ENCODE measurements around the gene EIF2B2.

The EIF2B2 gene

DNA sequence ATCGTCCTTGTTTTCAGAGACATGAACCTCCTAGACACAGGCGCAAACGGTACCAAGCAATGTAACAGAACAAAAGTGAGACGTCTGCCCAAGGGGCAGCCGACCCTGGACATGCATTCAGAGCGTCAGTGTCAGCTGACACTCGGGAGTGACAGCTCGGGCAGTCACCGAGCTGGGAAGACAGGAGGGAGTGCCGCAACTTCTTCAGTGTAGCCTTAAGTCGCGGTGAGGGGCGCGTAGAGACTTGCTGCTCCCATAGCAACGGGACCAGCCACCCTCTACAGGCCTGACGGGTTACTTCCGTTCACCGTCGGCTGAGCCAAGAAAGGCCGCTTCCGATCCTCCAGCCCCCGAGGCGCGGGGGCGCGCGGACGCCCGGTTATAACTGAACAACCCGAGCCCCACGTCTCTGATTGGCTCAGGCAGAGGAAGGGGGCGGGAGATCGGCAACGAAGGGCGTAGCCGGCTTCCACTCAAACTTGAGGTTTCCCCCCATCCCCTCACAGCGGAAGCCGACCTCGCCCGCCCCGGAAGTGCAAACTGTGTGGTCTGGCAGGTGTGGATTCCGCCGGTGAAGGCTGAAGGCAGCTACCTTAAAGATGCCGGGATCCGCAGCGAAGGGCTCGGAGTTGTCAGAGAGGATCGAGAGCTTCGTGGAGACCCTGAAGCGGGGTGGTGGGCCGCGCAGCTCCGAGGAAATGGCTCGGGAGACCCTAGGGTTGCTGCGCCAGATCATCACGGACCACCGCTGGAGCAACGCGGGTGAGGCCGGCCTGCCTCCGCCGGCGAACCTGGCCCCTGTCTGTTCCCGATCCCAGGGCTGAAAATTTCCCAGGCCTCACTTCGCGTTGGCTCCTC, at the start of gene EIF2B2:
TSS of gene EIF2B2 (plus strand) at position 530 of the 858 bp plus-strand sequence. CDS start at position 600, 70 bp downstream.
- DNase-seq (ENCODE audit: low read depth) = peak; percentile 88

DNA sequence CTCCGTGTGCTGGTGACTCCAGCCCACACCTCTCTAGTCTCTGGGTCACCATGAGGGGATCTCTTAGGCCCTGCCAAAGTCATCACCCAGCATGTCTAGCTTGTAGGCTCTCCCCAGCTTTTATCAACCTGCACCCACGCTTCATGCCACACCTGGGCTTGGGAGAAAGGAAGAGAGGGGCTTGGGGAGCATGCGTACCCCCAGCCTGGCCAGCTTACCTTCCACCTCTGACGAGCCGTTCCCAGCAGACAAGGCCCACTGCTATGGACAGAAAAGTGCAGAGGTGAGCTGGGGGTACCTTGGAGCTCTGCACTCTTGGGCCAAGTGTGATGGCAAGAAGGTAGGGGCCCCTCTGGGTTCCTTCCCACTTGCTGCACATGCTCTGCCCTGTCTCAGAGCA, 49.0 kb upstream of the EIF2B2 start:
- DNase-seq (ENCODE audit: low read depth) = no peak

DNA sequence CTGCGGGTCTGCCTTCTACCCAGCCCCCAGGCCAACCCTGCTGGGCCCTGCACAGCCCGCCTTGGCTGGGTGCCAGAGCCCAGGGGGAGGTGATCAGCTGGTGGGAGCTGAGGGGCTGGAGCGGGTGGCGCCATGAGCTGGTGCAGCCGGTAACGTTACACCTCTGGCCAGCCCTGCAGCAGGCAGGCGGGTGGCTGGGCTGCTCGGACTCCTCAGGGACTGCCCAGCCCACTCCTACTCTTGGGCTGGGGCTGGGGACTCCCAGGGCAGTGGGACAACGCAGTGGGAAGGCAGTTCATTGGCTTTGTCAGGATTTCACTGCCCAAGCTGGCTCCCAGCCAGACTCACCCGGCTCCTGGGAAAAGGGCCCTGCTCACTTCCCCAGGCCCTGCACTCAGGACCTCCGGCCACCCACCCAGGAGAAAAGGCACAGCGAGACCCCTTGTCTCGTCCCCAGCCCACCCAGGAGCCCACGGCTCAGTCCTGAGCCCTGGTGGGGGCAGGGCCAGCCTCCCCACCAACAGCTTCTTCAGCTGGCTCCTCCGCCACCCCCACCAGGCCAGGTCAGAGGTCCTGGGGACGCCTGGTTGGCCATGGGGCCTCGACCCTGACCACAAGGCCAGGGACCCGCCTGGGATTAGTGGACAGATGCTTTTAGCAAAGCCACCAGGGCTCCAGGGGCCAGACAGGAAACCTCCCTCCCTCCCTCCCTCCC, 48.3 kb upstream of the EIF2B2 start:
- no peak for DNase-seq (ENCODE audit: low read depth)

DNA sequence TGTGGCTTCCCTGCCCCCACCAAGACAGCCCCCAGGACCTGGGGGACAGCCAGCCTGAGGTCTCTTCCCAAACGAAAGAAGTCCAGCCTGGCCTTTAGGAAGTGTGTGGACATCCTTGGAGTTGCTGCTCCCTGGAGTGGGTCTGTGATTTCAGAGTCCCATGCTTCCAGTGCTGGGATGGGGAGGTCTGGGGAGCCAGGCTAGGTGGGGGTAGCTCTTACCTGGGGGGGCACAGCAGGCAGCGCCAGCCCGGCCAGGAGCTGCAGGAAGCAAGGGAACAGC, 47.8 kb upstream of the EIF2B2 start:
- DNase-seq (ENCODE audit: low read depth) = no peak

DNA sequence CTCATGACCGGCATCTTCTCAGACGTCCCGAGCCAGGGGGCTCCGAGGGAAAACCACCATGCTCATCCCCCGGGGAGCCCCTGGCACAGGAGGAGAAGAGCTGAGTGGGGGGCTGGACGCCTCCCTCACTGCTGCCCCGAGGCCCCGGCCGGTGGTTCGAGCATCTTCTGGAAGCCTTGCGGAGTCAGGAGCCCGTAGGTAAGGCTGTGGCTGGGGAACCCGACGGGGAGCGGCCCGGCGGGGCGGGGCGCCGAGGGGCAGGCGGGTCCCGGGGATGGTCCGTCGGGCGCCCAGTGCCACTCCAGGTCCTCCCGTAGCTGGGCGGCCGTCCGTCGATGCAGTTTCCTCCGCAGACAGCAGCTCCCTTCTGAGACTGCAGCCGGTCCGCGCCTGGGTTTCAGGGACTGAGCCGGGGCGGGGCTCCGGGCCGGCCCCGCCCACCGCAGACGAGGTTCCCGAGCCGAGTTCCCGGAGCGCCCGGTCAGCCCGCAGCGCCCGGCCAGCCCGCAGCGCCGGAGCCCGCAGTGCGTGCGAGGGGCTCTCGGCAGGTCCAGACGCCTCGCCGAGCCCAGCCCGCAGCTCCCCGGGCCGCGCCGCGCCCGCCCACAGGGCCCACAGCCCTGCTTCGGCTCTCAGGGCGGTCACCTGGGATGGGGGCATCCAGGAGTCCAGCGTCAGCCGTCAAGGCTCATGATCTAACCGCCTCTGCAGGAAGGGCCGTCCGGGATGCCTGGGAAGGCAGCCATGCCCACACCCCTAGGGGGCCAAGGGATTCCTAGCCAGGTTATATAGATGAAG, 47.3 kb upstream of the EIF2B2 start, which contains the start of gene PGF:
TSS of gene PGF (minus strand) at position 369 of the 798 bp plus-strand sequence. CDS start at position 14, 355 bp downstream.
- no peak for DNase-seq (ENCODE audit: low read depth)

DNA sequence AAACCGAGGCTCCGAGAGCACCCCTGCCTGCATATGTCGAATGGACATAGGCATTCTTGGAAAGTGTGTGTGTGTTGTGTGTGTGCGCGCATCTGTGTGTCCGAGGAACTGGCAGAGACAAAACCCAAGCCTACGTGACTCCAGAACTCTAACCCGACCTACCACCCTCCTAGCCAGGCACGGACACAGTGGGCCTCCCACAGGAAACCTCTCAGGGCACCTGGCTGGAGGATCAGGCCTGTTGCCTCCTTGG, 46.8 kb upstream of the EIF2B2 start:
- no peak for DNase-seq (ENCODE audit: low read depth)

DNA sequence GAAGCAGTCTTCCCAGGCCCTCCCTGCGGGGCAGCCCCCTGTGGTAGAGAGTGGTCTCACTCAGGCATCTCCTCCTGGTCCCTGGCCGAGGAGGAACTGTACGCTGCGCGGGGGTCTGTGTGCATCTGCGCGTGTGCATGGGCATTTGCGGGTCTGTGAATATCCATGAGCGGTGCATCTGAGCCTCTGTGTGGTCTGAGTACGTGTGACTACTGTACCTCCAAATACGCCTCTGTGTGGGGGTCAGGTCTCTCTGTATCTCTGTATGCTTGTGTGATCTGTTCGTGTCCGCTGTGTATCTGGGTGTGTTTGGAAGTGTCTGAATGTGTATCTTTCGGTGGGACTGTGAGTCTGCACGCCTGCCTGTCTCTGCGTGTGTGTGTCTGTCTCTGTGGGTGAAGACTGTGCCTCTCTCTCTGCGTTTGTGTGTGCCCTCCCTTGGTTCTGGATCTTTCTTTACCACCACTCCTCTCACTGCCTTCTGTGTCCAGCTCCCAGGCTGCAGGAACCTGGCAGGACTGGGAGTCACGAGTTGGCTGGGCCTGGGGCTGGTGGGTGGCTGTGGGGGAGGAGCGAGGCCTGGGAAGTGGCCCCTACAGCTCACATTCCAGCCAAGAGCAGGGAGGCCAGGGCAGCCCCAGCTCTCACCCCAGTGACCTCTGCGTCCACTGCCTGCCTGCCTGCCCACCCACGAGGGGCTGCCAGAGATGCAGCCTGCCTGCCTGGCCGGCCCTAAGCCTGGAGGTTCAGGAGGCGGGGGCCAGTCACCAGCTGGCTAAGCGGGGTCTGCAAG, 46.2 kb upstream of the EIF2B2 start:
- no peak for DNase-seq (ENCODE audit: low read depth)

DNA sequence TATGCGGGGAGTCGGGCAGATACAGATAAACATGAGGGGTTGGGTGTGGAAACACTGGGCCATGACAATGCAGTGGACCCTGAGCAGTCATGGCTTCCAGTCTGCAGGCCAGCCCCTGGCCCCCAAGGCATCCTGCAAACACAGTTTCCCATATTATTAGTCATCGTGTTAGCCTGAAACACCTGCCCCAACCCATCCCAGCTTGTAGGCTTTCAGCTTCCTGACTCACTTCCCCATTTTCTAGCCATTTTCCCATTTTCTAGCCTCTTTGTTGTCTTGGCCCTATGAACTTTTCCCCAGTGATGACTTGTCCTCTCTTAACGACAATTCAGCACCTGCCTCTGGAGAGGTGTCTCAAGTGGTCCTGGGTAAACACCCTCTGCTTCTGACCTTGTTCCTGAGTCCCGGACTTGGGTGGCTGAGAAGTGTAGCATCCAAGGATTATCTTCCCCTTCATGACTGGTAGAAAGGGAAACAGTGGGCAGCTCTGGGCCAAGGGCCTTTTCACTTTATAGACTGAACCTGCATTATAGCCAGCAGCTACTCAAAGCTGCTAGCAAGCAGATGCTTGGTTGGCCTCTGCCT, 43.0 kb upstream of the EIF2B2 start:
- no peak for DNase-seq (ENCODE audit: low read depth)

DNA sequence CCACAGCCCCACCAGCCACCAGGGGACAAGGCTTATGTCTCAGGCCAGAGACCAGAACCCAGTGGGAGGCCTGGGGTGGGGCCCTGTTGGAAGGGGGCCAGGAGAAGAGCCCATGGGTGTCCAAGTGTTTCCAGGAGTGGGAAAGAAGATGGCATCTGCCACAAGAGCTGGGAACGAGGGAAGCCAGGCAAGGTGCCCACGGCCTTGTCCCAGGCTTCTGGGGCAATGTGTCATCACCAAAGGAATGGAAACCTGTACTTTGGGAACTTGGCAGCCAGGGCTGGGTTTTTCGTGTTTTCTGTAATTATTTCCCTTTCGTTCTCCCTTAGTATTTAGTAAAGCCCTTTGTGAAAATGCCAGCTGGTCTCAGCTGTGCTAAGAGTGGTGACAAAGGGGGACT, 42.0 kb upstream of the EIF2B2 start:
- DNase-seq (ENCODE audit: low read depth) = no peak

DNA sequence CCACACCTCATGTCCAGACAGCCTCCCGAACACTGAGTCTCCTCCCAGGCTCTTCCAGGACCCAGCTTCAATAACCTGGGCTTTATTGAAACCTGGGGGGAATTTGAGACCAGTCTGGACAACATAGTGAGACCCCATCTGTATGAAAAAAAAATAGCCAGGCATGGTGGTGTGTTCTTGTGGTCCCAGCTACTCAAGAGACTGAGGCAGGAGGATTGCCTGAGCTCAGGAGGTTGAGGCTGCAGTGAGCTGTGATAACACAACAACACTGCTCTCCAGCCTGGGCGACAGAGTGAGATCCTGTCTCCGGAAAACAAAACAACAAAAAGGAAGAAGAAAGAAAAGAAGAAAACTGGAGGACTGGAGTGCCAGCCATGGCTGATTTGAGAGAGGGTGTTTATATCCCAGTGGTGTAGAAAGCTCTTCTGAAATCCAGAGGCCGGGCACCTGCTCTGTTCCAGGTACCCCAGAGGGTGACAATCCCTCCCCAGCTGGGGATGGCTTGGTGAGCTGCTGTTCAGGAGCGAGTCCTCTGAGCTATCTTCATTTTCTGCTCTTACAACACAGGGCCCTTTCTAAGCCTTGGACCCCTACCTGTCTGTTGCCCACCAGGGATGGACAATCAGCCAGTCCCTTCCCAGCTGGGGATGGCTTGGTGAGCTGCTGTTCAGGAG, 41.3 kb upstream of the EIF2B2 start:
- DNase-seq (ENCODE audit: low read depth) = no peak

DNA sequence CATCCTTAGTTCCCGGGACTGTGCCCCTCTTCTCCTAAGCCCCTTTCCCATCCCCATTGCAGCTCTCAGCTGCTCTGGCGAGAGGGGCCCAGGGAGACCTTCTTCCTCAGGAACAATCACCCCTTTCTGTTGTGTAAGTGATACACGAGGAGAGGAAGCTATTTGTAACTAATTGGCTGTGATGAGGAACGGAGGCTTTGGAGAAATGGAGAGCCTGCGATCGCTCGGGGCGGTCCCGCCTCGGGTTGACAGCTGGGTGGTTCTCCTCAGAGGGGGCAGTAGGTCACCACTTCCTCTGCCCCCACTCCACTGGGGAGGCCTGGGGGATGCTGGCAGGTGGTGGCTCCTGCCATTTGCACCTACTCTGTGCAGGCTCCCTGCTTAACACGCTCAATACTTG, 40.7 kb upstream of the EIF2B2 start:
- DNase-seq (ENCODE audit: low read depth) = no peak

DNA sequence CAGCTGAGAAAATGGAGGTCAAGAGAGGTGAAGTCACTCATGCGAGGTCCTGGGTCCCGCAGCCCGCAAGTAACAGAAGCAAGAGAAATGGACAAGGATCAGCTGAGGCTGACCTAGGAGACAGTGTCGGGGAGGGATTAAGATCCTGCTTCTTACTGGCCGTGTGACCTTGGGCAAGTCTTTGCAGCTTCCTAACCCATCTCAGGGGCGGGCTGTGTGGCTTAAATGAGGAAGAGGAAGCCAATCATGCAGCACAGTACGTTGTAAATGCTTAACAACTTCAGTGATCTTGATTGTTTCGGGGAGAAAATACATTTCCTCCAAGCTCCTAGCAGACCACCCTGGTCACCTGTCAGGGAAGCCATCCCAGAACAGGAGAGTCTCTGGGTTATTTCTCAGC, 40.2 kb upstream of the EIF2B2 start:
- DNase-seq (ENCODE audit: low read depth) = no peak

DNA sequence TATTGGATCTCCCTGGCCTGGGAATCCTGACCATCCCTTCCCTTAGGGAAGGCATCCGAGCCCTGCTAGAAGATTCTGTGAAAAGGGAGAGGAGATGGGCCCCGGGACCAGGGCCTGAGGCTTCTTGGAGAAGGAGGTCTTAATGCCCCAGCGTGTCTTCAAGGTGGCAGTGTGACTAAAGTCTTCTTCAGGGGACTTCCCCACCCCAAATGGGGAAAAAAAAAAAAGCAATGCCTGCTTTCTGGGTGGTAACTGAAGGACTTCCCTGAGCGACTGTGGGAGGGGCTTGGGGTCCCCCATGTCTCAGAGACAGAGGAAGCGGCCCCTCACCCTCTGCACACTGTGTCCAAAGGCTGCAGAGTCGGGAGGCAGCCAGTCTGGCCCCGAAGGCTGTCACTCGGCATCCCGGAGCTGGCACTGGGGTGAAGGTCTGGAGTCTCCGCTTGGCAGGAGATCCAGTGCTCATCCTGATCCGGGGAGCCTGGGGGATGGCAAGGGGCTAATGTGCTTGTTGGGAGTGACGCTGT, 39.5 kb upstream of the EIF2B2 start:
- DNase-seq (ENCODE audit: low read depth) = no peak

DNA sequence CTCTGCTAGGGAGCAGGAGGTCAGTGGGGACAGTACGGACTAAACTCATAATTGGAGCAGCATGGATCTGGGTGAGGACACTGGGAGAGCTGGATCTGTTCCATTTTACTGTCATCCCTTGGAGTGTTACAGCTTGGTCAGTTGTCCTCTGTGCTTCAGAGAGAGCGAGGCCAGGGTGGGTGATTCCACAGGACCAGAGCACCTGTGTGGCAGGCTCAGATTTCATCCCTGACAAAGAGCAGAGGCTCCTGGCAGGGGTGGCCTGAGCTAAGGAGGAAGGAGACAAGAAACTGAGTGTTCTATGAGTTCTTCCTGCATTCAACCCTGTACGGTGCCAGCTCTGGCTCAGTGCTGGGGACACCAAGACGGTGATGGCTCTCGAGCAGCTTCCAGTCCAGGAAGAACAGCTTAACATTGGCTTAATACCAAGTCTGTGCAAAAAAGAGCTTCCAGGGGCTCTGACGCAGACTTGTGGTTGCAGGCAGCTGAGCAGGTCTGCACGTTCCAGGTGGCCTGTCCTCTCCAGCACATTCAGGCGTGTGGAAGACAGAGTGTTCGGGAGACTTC, 38.9 kb upstream of the EIF2B2 start:
- no peak for DNase-seq (ENCODE audit: low read depth)

DNA sequence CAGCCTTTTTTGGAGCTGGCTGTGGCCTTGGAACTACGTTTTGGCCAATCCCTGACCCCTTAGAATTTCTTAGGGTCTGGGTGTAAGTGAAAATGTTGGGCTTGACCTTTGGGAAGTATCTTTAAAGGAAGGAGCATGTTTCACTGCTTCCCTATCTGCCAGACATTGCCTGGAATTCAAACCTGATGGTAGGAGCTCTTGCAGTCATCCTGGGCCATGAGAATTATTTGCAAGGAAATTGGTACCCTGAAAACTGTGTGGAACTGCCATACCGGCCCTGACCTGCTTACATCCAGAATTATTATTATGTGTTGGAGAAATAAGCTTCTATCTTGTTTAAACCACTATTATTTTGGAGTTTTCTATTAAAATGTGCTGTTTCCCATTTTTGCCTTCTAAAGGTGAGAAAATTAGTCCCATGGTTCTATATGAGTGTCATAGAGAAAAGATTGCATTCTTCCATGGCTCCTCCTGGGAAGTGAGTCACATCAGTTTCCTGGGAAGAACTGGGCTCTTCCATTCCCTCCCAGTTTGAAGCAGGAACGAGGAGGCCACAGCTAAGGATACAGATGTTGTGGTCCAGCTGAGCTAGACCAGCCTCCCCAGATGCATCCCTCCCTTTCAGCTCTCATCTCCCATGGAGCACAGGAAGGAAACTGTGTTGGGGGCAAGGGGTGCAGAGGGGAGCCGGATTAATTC, 37.8 kb upstream of the EIF2B2 start:
- no peak for DNase-seq (ENCODE audit: low read depth)

DNA sequence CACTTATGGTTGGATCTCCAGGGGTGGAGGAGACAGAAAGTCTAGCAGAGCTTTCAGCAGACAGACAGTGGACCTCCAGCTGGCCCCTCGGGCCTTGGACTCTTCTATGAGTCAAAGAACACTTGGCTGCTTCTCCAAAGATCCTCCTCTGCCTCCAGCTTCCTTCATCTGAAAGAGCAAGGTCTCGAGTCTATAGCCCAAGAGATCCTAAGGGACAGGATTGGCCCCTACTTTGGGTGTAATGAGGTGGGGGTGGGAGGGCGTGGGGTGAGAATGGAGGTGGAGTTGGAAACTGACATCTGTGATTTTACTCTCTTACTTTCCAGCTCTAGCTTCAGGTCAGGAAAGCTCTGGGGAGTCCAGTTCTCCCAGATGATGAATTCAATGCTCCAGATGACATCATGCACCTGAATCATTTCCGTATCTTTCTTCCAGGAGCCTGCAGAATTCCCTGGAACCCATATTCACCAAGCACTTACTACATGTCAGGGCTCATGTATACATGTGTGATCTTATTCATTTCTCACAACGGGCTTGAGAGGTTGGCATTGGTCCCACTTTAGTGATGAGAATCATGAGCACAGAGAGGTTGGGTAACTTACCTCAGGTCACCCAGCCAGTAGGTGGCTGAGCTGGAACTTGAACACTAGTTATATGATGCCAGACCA, 37.1 kb upstream of the EIF2B2 start:
- no peak for DNase-seq (ENCODE audit: low read depth)

DNA sequence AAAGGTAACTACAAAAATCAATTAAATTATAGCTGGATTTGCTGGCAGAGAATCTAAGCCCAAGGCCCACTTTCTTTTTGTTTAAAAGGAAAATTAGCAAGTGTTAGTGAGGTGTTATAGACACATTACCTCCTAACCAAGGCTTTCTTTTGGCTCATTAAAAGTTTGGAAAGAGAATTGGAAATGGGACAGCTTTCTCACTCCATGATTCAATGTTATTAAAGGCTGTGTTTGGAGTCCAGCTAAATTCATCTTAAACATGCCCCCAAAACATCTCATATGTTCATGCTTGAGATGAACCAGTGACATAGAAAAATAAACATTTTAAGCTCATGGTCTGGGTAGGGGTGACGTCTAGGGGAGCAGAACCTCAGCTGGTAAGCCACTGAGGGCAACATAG, 33.9 kb upstream of the EIF2B2 start:
- DNase-seq (ENCODE audit: low read depth) = no peak

DNA sequence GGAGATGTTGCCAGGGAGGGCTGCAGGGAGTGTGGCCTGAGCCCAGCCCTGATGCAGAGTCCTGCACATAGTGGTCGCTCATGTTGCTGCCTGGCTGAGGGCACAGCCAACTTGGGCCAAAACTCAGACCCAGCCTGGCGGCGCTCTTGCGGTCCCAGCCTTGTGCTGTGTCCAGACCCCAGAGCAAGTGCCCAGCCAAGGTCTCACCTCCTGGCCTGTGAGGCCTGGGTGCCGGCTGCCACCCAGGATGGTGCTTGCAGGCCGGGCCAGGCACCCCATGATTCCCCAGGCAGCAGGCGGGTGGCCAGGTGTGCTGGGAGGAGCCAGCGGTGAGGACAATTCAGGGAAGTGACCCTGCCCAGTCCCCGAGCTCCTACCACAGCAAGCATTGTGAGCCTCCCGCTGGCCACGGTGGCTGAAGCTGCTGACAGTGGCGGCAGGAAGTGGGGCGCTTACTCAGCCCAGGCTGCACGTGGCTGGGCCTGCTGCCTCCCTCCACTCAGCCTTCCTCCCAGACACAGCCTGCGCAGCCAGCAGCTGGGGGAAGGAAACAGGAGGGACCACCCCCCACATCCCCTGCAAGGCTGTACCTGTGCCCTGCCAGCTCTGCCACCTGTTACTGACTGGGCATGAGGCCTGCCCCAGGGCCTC, 29.6 kb upstream of the EIF2B2 start:
- no peak for DNase-seq (ENCODE audit: low read depth)

DNA sequence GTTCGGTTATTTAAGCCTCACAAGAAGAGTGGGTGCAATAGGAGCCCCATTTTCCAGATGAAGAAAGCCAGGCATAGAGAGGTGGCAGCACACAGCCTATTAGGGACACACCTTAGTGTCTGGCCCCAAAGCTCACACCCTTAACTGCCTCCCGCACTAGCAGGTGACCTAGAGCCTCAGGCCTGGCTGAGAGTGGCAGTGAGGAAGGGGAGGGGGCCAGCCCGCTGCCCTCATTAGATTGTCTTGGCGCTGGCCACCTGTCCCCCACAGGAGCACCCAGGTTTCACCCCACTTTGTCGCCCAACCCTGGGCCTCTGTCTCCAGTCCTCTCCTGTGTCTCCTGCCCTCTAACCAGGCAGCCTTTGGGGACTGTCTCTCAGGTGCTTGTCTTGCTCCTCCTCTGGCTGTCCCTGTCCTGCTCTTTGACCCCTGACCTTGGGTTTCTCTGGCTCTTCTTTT, 28.8 kb upstream of the EIF2B2 start:
- no peak for DNase-seq (ENCODE audit: low read depth)
